Skeletal muscle cell (primary cell): Measurements from ENCODE around the gene METTL22.
"Not testable (repeated sequence)": the region's sequence is repeated elsewhere in the genome, so short reads cannot be mapped to it uniquely, and the experiment has no call there.

Source experiments
- DNase-seq: peaks from one replicate; pipeline ENCODE4 v3.0.0-alpha.2; 2010; ENCODE audit warnings: low read depth
- H3K4me3 ChIP-seq: 2 replicates; pipeline ENCODE4 v1.5.1; 2011; ENCODE audit warnings: low read depth, mild to moderate bottlenecking, control low read depth, low read length, moderate library complexity

METTL22 gene

GRCh38 chr16:8628981-8629725 lies 7.7 kb downstream of the METTL22 start:
- no peak overlapping the region for H3K4me3 ChIP-seq
- DNase-seq, result no peak

DNA sequence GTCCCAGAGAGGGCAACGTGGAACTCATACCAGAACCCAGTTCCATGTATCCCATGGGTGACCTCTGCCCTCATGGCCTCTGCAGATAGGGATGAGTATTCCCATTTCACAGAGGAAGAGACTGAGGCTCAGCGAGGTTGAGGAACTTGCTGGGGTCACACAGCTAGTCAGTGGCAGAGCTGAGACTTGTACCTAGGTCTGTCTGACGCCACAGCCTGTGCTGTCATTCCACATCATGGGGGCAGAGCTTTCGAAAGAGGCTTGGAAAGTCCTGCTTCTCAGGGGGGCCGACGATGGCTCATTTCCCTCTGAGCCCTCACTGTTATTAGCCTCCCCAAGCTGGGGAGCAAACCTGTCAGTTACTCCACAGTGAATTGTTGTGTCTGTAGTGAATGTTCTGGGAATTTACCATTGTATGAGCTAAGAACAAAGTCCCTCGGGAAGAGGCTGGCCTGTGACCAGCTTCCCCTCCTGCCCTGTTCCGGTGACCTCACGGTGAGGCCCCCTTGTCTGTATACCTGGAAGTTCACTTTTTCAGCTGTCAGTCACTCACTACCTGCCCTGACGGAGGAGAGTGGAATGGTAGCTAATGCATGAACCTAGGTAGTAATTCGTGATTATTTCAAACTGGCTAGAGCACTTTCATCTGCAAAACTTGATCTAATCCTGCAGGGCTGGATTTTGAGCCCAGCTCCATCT lies 8.9 kb downstream of the METTL22 start:
- H3K4me3 ChIP-seq, result no peak overlapping the region
- DNase-seq, result no peak

DNA sequence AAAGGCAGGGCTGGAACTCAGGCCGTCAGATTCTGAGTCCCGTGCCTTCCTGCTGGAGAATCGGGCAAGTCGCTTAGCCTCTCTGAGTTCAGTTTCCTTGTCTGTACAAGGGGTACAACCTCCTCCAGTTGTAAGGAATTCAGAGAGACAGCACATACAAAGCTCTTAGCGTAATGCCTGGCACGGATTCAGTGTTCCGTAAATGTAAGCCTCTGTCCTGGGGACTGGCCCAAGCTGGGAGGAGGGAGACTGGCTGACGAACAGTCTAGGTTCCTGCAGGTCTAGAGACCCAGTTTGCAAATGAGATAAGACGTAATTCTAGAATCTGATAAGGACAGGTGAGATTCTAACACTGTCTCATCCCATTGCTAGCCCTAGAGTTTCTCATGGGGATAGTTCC lies 9.9 kb downstream of the METTL22 start:
- DNase-seq, result no peak
- H3K4me3 ChIP-seq, result no peak overlapping the region

DNA sequence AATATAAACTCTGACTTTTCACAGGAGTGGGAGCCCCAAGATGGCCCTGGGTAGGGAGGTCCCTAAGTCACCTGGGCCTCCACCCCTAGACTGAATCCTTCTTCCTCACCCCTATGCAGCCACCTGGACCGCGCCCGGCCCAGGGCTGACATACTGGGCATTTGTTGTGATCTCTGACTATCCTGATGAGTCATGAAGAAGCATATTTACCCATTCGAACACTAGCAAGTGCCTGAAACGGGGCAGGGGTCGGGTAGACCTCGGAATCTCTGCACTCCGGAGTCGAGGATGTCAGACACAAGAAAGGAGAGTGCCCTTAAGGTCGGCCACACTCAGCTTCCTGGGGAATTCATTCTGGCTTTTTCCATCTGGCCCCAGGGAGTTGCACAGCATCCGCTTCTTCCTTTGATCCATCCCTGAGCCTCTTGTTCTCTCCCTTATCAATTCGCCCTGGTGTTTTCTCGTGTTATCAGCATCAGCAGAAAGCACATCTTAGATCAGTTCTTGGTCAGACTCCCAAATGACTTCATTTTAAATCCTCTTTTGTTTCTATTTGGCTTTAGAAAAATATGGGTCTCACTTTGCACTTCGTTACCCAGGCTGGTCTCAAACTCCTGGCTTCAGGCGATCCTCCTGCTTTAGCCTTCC lies 10.4 kb downstream of the METTL22 start:
- H3K4me3 ChIP-seq, result no peak overlapping the region
- DNase-seq, result no peak

DNA sequence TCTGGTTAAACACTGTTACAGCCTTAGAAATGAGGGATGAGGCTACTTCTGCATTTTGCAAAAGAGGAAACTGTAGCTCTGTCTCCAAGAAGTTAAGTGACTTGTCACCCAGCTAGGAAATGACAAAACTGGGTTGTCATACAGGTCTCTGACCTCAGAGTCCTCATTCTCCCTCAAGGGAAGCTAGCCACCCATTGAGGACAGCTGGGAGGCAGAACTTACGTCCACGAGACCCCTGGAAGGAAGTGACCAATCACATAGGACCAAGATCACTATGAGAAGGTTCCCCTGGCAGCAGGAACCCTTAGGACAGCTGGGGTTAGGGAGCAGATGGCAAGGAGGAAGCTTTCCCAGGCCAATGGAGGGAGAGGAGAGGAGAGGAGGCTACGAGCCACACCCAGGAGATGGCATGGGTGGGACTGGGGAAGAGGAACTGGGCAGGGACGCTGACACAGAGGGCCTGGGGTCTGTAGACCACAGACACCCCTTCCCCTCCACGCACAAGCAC lies 11.2 kb downstream of the METTL22 start:
- no peak for DNase-seq
- H3K4me3 ChIP-seq, result no peak overlapping the region

GRCh38 chr16:8634991-8635736 lies 13.7 kb downstream of the METTL22 start:
- DNase-seq, result no peak
- no peak overlapping the region for H3K4me3 ChIP-seq

DNA sequence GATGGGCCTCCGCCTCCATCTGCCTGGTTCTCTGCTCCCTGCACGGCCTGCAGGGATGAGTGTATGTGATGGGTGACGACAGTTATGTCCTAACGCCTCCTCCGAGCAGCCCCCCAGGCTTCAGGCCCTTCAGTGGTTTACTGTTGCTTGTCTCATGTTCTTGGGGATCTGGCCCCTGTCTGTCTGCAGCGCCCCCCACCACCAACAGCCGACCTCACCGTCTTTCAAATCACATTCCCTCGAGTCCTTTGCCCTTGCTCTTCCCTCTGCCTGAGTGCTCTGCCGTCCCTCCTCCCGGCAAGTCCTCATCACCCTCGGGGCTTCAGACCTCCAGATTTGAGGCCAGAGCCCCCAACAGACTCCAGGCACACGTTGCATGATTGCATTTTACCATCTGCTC lies 18.2 kb downstream of the METTL22 start:
- no peak for DNase-seq
- H3K4me3 ChIP-seq, result no peak overlapping the region

DNA sequence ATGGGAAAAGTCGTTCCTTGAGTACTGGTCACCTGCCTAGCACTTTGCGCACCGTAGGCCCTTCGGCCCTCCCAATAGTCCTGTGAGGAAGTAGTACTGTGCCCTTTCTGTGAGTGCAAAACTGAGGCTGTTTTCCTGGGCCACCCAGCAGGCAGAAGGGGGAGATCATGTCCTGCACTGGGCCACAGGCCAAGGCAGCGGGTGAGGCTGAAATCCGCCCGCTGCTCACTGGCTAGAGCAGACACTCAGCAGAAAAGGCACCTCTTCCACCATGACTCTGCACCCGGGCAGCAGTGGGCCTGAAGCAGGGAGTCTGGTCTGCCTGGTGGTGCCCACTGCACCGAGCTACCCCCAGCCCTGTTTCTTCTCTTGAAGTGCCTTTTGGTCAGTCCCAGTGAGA lies 20.2 kb downstream of the METTL22 start:
- DNase-seq, result no peak

DNA sequence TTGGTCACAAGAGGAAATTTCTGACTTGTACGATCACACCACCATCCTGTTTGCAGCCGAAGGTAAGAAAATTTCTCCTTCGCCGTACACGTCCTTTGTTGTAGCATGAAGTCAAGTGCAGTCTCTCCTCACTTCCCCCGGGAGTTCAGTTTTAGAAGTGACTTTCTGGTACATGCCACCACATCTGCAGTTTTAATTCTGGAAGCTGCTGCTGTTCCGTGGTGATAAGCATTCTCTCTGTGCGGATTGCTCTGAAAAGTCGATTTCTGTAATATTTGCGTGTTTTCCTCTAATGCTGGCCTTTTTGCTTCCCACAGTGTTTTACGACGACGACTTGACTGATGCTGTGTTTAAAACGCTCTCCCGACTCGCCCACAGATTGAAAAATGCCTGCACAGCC lies 20.6 kb downstream of the METTL22 start:
- DNase-seq, result no peak
- no peak overlapping the region for H3K4me3 ChIP-seq

More for the DNA sequence above, 20.2 kb downstream of the METTL22 start:
- no peak overlapping the region for H3K4me3 ChIP-seq

- no peak overlapping the region for H3K4me3 ChIP-seq
Observed at GRCh38 chr16:8644211-8645140, 23.0 kb downstream of the METTL22 start.

GRCh38 chr16:8645141-8645521 lies 23.6 kb downstream of the METTL22 start:
- H3K4me3 ChIP-seq, result no peak overlapping the region
- DNase-seq, result no peak

More at GRCh38 chr16:8644211-8645140, 23.0 kb downstream of the METTL22 start:
- no peak for DNase-seq

- H3K4me3 ChIP-seq, result no peak overlapping the region
- no peak for DNase-seq
Observed at GRCh38 chr16:8645831-8646230, 24.3 kb downstream of the METTL22 start.

GRCh38 chr16:8646326-8647053 lies 25.0 kb downstream of the METTL22 start:
- H3K4me3 ChIP-seq, result no peak overlapping the region
- DNase-seq, result no peak

GRCh38 chr16:8647721-8648318 lies 26.3 kb downstream of the METTL22 start:
- no peak for DNase-seq
- H3K4me3 ChIP-seq, result no peak overlapping the region

- DNase-seq, result no peak
Observed at GRCh38 chr16:8648877-8649276, 27.4 kb downstream of the METTL22 start.

GRCh38 chr16:8649829-8650554 lies 28.5 kb downstream of the METTL22 start:
- no peak for DNase-seq
- no peak overlapping the region for H3K4me3 ChIP-seq

More at GRCh38 chr16:8648877-8649276, 27.4 kb downstream of the METTL22 start:
- H3K4me3 ChIP-seq, result no peak overlapping the region

- H3K4me3 ChIP-seq, DNase-seq: not testable (repeated sequence)
Observed at GRCh38 chr16:8651958-8652357, 30.5 kb downstream of the METTL22 start.
